HCT116 (cell line): ENCODE data around the gene IQCK. TPM values are rescaled to one million over a fixed set of nuclear protein-coding genes. Genes with fewer than 3 reads are reported as not detected.

Source experiments
- ATAC-seq: fragments of 200-7000 bp; cut with Tn5 transposase; 2 replicates; pipeline ENCODE4 v1.9.1; 2020; ENCODE audit warnings: mild to moderate bottlenecking, moderate library complexity
- BruUV-seq: library from RNA; stranded (reverse); fragments of 400-500 nt; replicated peaks from 2 replicates; lab custom pipeline; 2021; lab: Mats Ljungman, UMichigan
- CTCF ChIA-PET: fragments of 300-600 bp; sonication (Branson Sonifier 250); formaldehyde crosslinking; loops from one replicate; lab custom pipeline; 2021; ENCODE audit warnings: antibody characterized with exemption; lab: Charles Lee
- POLR2A ChIA-PET: fragments of 300-600, 350-600 bp; sonication (Branson Sonifier 250); formaldehyde crosslinking; loops from one replicate; lab custom pipeline; 2021; ENCODE audit warnings: antibody characterized with exemption; lab: Charles Lee
- RAD21 ChIA-PET, 2 experiments: fragments of 300-600 bp; sonication (Branson Sonifier 250); formaldehyde crosslinking; loops; one replicate each; lab custom pipeline; 2023; ENCODE audit warnings: low total read pairs in 2 of 2; ENCODE audit not compliant: uncharacterized antibody in 2 of 2, unreplicated experiment in 2 of 2, low non-redundant PET in 1 of 2; lab: Charles Lee
- DNase-seq: peaks from one replicate; pipeline ENCODE4 v3.0.0-alpha.2; 2010; ENCODE audit warnings: low read depth, low spot score
- H2AFZ ChIP-seq: fragments of 200-600 bp; shearing (Covaris generic), sonication (generic); 2 replicates; pipeline ENCODE4 v1.6.1; 2017; ENCODE audit warnings: low read depth, mixed run types, mixed read lengths, antibody characterized with exemption, low read length; ENCODE audit not compliant: poor library complexity, severe bottlenecking
- H3K27ac ChIP-seq: 2 replicates; pipeline ENCODE4 v1.5.1; 2012; ENCODE audit warnings: low read depth, low read length
- H3K27me3 ChIP-seq: fragments of 200-600 bp; sonication (generic); 2 replicates; pipeline ENCODE4 v1.6.1; 2016; ENCODE audit warnings: mixed run types, low read length, mixed read lengths; ENCODE audit not compliant: insufficient read depth
- H3K36me3 ChIP-seq, 2 experiments: fragments of 200-500 bp in 1 of 2; fragments of 200-600 bp in 1 of 2; sonication (Bioruptor generic) in 1 of 2; sonication (generic) in 1 of 2; 2 replicates each; pipeline versions ENCODE4 v1.5.1 to v1.6.1; 2014 to 2016; ENCODE audit warnings: low read length in 2 of 2, inconsistent platforms in 1 of 2, mixed read lengths in 1 of 2, mixed run types in 1 of 2; ENCODE audit not compliant: insufficient read depth in 2 of 2, control insufficient read depth in 1 of 2
- H3K4me1 ChIP-seq, 2 experiments: fragments of 200-600 bp in 1 of 2; sonication (generic) in 1 of 2; 2 replicates each; pipeline versions ENCODE4 v1.5.1 to v1.6.1; 2012 to 2017; ENCODE audit warnings: low read length in 2 of 2, inconsistent platforms in 1 of 2, mild to moderate bottlenecking in 1 of 2, mixed read lengths in 1 of 2, mixed run types in 1 of 2, moderate library complexity in 1 of 2; ENCODE audit not compliant: insufficient read depth in 2 of 2, control insufficient read depth in 1 of 2
- H3K4me2 ChIP-seq: fragments of 200-600 bp; sonication (generic); 2 replicates; pipeline ENCODE4 v1.6.1; 2017; ENCODE audit warnings: mixed run types, low read length, mixed read lengths
- H3K4me3 ChIP-seq, 2 experiments: fragments of 200-600 bp in 1 of 2; sonication (generic) in 1 of 2; replicated peaks in 1 of 2; 2 replicates each; pipeline ENCODE4 v1.5.1; 2011 to 2016; ENCODE audit warnings: low read length in 2 of 2, control low read depth in 1 of 2, low read depth in 1 of 2, mild to moderate bottlenecking in 1 of 2, mixed read lengths in 1 of 2, mixed run types in 1 of 2
- H3K79me2 ChIP-seq: fragments of 200-600 bp; sonication (generic); 2 replicates; pipeline ENCODE4 v1.6.1; 2017; ENCODE audit warnings: mild to moderate bottlenecking, mixed run types, low read length, moderate library complexity, mixed read lengths; ENCODE audit not compliant: insufficient read depth
- H3K9ac ChIP-seq: fragments of 200-600 bp; sonication (generic); 2 replicates; pipeline ENCODE4 v1.6.1; 2016; ENCODE audit warnings: low read length, mixed read lengths
- H3K9me2 ChIP-seq: fragments of 200-600 bp; sonication (generic), shearing (Covaris generic); 2 replicates; pipeline ENCODE4 v1.6.1; 2017; ENCODE audit warnings: mixed run types, mild to moderate bottlenecking, moderate library complexity; ENCODE audit not compliant: insufficient read depth
- H3K9me3 ChIP-seq, 2 experiments: fragments of 200-500 bp in 1 of 2; fragments of 200-600 bp in 1 of 2; sonication (Bioruptor generic) in 1 of 2; sonication (generic) in 1 of 2; 2 replicates each; pipeline ENCODE4 v1.6.1; 2014 to 2017; ENCODE audit warnings: low read length in 2 of 2, mixed read lengths in 2 of 2, inconsistent platforms in 1 of 2, low read depth in 1 of 2, mild to moderate bottlenecking in 1 of 2, mixed run types in 1 of 2, moderate library complexity in 1 of 2; ENCODE audit not compliant: control insufficient read depth in 1 of 2, insufficient read depth in 1 of 2
- H4K20me1 ChIP-seq: fragments of 200-600 bp; sonication (generic), shearing (Covaris generic); 2 replicates; pipeline ENCODE4 v1.6.1; 2017; ENCODE audit warnings: mixed run types, mild to moderate bottlenecking, moderate library complexity; ENCODE audit not compliant: insufficient read depth
- CBX3 ChIP-seq: IDR thresholded peaks from 2 replicates; pipeline ENCODE4 v1.6.1; 2012; ENCODE audit warnings: low read depth
- CEBPB ChIP-seq: IDR thresholded peaks from 2 replicates; pipeline ENCODE4 v1.6.1; 2012; ENCODE audit warnings: low read depth
- EGR1 ChIP-seq: IDR thresholded peaks from 2 replicates; pipeline ENCODE4 v1.6.1; 2012; ENCODE audit warnings: low read depth
- EZH2 ChIP-seq: fragments of 200-600 bp; sonication (generic); IDR thresholded peaks from 2 replicates; pipeline ENCODE4 v1.6.1; 2017; ENCODE audit warnings: antibody characterized with exemption, mixed run types
- EZH2phosphoT487 ChIP-seq: fragments of 200-600 bp; IDR thresholded peaks from 2 replicates; pipeline ENCODE4 v1.6.1; 2018; ENCODE audit warnings: antibody characterized with exemption, borderline replicate concordance
- JUND ChIP-seq: IDR thresholded peaks from 2 replicates; pipeline ENCODE4 v1.6.1; 2012
- POLR2A ChIP-seq: IDR thresholded peaks from 2 replicates; pipeline ENCODE4 v1.7.0; 2011; ENCODE audit warnings: borderline replicate concordance; ENCODE audit not compliant: insufficient read depth, insufficient read length; ENCODE audit errors: extremely low read depth
- POLR2AphosphoS5 ChIP-seq: IDR thresholded peaks from 2 replicates; pipeline ENCODE4 v1.6.1; 2011; ENCODE audit warnings: mild to moderate bottlenecking, low read depth, low read length, moderate library complexity
- RAD21 ChIP-seq: IDR thresholded peaks from 2 replicates; pipeline ENCODE4 v1.6.1; 2012; ENCODE audit warnings: low read depth, mild to moderate bottlenecking
- SIN3A ChIP-seq: IDR thresholded peaks from 2 replicates; pipeline ENCODE4 v1.6.1; 2012; ENCODE audit warnings: low read depth
- SRF ChIP-seq: IDR thresholded peaks from 2 replicates; pipeline ENCODE4 v1.6.1; 2012; ENCODE audit warnings: low read depth
- TCF7L2 ChIP-seq: IDR thresholded peaks from 2 replicates; pipeline ENCODE4 v1.7.0; 2011; ENCODE audit warnings: borderline replicate concordance, inconsistent platforms; ENCODE audit not compliant: insufficient read depth, insufficient read length; ENCODE audit errors: extremely low read depth
- YY1 ChIP-seq: IDR thresholded peaks from 2 replicates; pipeline ENCODE4 v1.6.1; 2011; ENCODE audit warnings: low read length, low read depth, moderate library complexity, mild to moderate bottlenecking; ENCODE audit not compliant: insufficient replicate concordance; ENCODE audit errors: extremely low read depth
- ZNF274 ChIP-seq: fragments of 200-500 bp; sonication (Bioruptor generic); IDR thresholded peaks from 2 replicates; pipeline ENCODE4 v1.6.1; 2014; ENCODE audit warnings: mild to moderate bottlenecking, low read depth, low read length, inconsistent platforms
- intact Hi-C: fragments of 100-400 bp; cut with micrococcal nuclease; formaldehyde crosslinking; loops from 2 replicates; pipeline ENCODE4 v1.10.0; 2022
- total RNA-seq: library from RNA; stranded (reverse); gene quantifications from one replicate; pipeline ENCODE4 v1.2.1, GENCODE V29; 2021; ENCODE audit not compliant: unreplicated experiment
- TF ChIP-seq, protein P1 (sequence below): IDR thresholded peaks from 2 replicates; pipeline ENCODE4 v1.6.1; 2012
- TF ChIP-seq, protein P2 (sequence below): IDR thresholded peaks from 2 replicates; pipeline ENCODE4 v1.6.1; 2012
- TF ChIP-seq, protein P3 (sequence below), 3 experiments: fragments of 200-600 bp in 1 of 3; sonication (generic) in 1 of 3; IDR thresholded peaks in 2 of 3; conservative IDR thresholded peaks in 1 of 3; 2 replicates each; pipeline ENCODE4 v1.5.1; 2012 to 2017; ENCODE audit warnings: low read depth in 2 of 3, low read length in 2 of 3, antibody characterized with exemption in 1 of 3, borderline replicate concordance in 1 of 3, control low read depth in 1 of 3, mild to moderate bottlenecking in 1 of 3, mixed read lengths in 1 of 3, mixed run types in 1 of 3, moderate library complexity in 1 of 3; ENCODE audit not compliant: insufficient read depth in 1 of 3

Gene IQCK
- total RNA-seq, 1 experiment from 2014 or later: 11.8 TPM

DNA sequence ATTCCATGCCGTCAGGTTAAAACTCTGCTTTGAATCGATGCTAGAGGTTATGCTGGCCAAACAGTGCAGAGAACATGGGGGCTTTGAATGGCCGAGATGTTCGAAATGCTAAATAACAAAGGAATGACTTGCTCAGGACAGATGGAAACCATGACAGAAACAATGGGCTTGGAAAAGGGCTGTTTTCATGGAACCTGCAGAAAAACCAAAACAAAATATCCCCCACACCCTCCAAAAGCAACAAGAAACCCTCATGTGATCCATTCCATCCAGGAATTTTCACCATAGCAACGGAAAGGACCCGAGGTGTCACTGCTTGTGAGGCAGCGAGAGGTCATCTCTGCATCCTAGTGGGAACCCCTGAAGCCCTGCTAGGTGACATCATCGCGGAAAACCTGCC lies 141.1 kb downstream of the IQCK start:
- ChIA-PET RAD21 (no interaction called here), CTCF (no interaction called here), POLR2A (no interaction called here)
- intact Hi-C loops: no loop called here
- Histone ChIP-seq H3K79me2 (no peaks in the 10 kb centered on the region), H3K27ac (no peak overlapping the region), H3K4me1 (no peaks in the 10 kb centered on the region), H3K9me2 (no peaks in the 10 kb centered on the region), H3K4me3 (no peak overlapping the region), H3K9ac (no peak overlapping the region), H3K27me3 (no peaks in the 10 kb centered on the region), H3K9me3 (no peaks in the 10 kb centered on the region), H4K20me1 (no peaks in the 10 kb centered on the region), H2AFZ (no peak overlapping the region), H3K4me2 (no peak overlapping the region), H3K36me3 (no peaks in the 10 kb centered on the region)
- BruUV-seq: no TSS peak
- TF ChIP-seq, protein P1, sequence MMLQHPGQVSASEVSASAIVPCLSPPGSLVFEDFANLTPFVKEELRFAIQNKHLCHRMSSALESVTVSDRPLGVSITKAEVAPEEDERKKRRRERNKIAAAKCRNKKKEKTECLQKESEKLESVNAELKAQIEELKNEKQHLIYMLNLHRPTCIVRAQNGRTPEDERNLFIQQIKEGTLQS: no peak
- no peak for TF ChIP-seq ZNF274
- TF ChIP-seq EZH2phosphoT487: no peak
- TF ChIP-seq YY1: no peak
- no peak for TF ChIP-seq SRF
- TF ChIP-seq SIN3A: no peak
- TF ChIP-seq CBX3: no peak
- TF ChIP-seq EGR1: no peak
- no peak for TF ChIP-seq TCF7L2
- TF ChIP-seq POLR2AphosphoS5: no peak
- TF ChIP-seq, protein P2, sequence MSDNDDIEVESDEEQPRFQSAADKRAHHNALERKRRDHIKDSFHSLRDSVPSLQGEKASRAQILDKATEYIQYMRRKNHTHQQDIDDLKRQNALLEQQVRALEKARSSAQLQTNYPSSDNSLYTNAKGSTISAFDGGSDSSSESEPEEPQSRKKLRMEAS: no peak
- no peak for TF ChIP-seq CEBPB
- no peak for TF ChIP-seq POLR2A
- TF ChIP-seq RAD21: no peak
- TF ChIP-seq JUND: no peak
- TF ChIP-seq, protein P3, sequence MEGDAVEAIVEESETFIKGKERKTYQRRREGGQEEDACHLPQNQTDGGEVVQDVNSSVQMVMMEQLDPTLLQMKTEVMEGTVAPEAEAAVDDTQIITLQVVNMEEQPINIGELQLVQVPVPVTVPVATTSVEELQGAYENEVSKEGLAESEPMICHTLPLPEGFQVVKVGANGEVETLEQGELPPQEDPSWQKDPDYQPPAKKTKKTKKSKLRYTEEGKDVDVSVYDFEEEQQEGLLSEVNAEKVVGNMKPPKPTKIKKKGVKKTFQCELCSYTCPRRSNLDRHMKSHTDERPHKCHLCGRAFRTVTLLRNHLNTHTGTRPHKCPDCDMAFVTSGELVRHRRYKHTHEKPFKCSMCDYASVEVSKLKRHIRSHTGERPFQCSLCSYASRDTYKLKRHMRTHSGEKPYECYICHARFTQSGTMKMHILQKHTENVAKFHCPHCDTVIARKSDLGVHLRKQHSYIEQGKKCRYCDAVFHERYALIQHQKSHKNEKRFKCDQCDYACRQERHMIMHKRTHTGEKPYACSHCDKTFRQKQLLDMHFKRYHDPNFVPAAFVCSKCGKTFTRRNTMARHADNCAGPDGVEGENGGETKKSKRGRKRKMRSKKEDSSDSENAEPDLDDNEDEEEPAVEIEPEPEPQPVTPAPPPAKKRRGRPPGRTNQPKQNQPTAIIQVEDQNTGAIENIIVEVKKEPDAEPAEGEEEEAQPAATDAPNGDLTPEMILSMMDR (IDR thresholded peaks at IDR 0.05 in 2 of 3, conservative IDR thresholded peaks at IDR 0.05 in 1 of 3; ENCODE audit: borderline replicate concordance in 1 of 3, insufficient read depth in 1 of 3, low read depth in 2 of 3, low read length in 2 of 3): no peak
- TF ChIP-seq EZH2: no peak
- no peak for ATAC-seq
- DNase-seq: no peak
